OCI-LY7 (cell line): ENCODE measurements around the gene ATG4B. TPM values are rescaled to one million over a fixed set of nuclear protein-coding genes. Genes with fewer than 3 reads are reported as not detected.
"Not testable (repeated sequence)": the region's sequence is repeated elsewhere in the genome, so short reads cannot be mapped to it uniquely, and the experiment has no call there.

ENCODE experiments used
- Bru-seq: library from RNA; stranded (reverse); fragments of 400-500 nt; gene quantifications from one replicate; lab custom pipeline; 2021; lab: Mats Ljungman, UMichigan
- BruChase-seq, 2 experiments: library from RNA; stranded (reverse); fragments of 400-500 nt; gene quantifications; one replicate each; lab custom pipeline; 2021; lab: Mats Ljungman, UMichigan
- BruUV-seq: library from RNA; stranded (reverse); fragments of 400-500 nt; replicated peaks from 2 replicates; lab custom pipeline; 2021; lab: Mats Ljungman, UMichigan
- CTCF ChIA-PET: fragments of 300-600 bp; sonication (Branson Sonifier 250); formaldehyde crosslinking; loops from one replicate; lab custom pipeline; 2022; ENCODE audit warnings: antibody characterized with exemption; ENCODE audit not compliant: unreplicated experiment; lab: Charles Lee
- POLR2A ChIA-PET: fragments of 300-600 bp; sonication (Branson Sonifier 250); formaldehyde crosslinking; loops from one replicate; lab custom pipeline; 2022; ENCODE audit warnings: antibody characterized with exemption; lab: Charles Lee
- DNase-seq: peaks from one replicate; pipeline ENCODE4 v3.0.0-alpha.2; 2015; ENCODE audit warnings: low spot score
- H2AFZ ChIP-seq: fragments of 200-600 bp; sonication (generic), shearing (Covaris generic); 2 replicates; pipeline ENCODE4 v1.6.1; 2014; ENCODE audit warnings: mild to moderate bottlenecking, antibody characterized with exemption, low read length, moderate library complexity
- H3K27ac ChIP-seq: fragments of 200-600 bp; sonication (generic); 2 replicates; pipeline ENCODE4 v1.5.1; 2014; ENCODE audit warnings: mixed run types, low read depth, mild to moderate bottlenecking, moderate library complexity, low read length, inconsistent platforms; ENCODE audit not compliant: poor library complexity, severe bottlenecking
- H3K36me3 ChIP-seq: fragments of 200-600 bp; sonication (generic); 2 replicates; pipeline ENCODE4 v1.6.1; 2014; ENCODE audit warnings: mild to moderate bottlenecking, antibody characterized with exemption, low read length, moderate library complexity, mixed read lengths; ENCODE audit not compliant: insufficient read depth
- H3K4me1 ChIP-seq: fragments of 200-600 bp; sonication (generic); 2 replicates; pipeline ENCODE4 v1.5.1; 2014; ENCODE audit warnings: mild to moderate bottlenecking, low read length; ENCODE audit not compliant: insufficient read depth, poor library complexity, severe bottlenecking
- H3K4me2 ChIP-seq: fragments of 200-600 bp; sonication (generic); 2 replicates; pipeline ENCODE4 v1.6.1; 2014; ENCODE audit warnings: mild to moderate bottlenecking, low read length
- H3K4me3 ChIP-seq: fragments of 200-600 bp; sonication (generic); 2 replicates; pipeline ENCODE4 v1.5.1; 2014; ENCODE audit warnings: mild to moderate bottlenecking, low read depth, low read length; ENCODE audit not compliant: poor library complexity, severe bottlenecking
- H3K79me2 ChIP-seq: fragments of 200-600 bp; sonication (generic); 2 replicates; pipeline ENCODE4 v1.6.1; 2016; ENCODE audit warnings: low read depth, mild to moderate bottlenecking, low read length, moderate library complexity, mixed read lengths; ENCODE audit not compliant: insufficient read depth
- H3K9me2 ChIP-seq: fragments of 200-600 bp; sonication (generic); 2 replicates; pipeline ENCODE4 v1.6.1; 2016; ENCODE audit warnings: mild to moderate bottlenecking, low read length, mixed read lengths; ENCODE audit not compliant: insufficient read depth
- H3K9me3 ChIP-seq: fragments of 200-600 bp; sonication (generic); 2 replicates; pipeline ENCODE4 v1.6.1; 2014; ENCODE audit warnings: mild to moderate bottlenecking, mixed run types, low read length, mixed read lengths
- H4K20me1 ChIP-seq: fragments of 200-600 bp; sonication (generic); 2 replicates; pipeline ENCODE4 v1.6.1; 2014; ENCODE audit warnings: mild to moderate bottlenecking, antibody characterized with exemption, low read length, moderate library complexity, mixed read lengths; ENCODE audit not compliant: insufficient read depth
- EZH2phosphoT487 ChIP-seq: fragments of 200-600 bp; sonication (generic); IDR thresholded peaks from 2 replicates; pipeline ENCODE4 v1.6.1; 2018; ENCODE audit warnings: low read depth, borderline replicate concordance, mild to moderate bottlenecking, mixed run types, antibody characterized with exemption, low read length, moderate library complexity, mixed read lengths
- intact Hi-C: fragments of 100-400 bp; cut with micrococcal nuclease; formaldehyde crosslinking; loops from one replicate; pipeline ENCODE4 v1.10.0; 2022; ENCODE audit not compliant: unreplicated experiment
- long read RNA-seq: library from polyadenylated mRNA; stranded (forward); transcript quantifications from one replicate; pipeline ENCODE4 v2.0.0, GENCODE V29; 2022
- total RNA-seq, 2 experiments: library from RNA; depleted of rRNA in 1 of 2; stranded (reverse); fragments of >200 nt in 1 of 2; shearing (Covaris generic) in 1 of 2; gene quantifications; 2 replicates each; pipeline ENCODE4 v1.2.3, GENCODE V29; 2014 to 2022
- TF ChIP-seq, protein P1 (sequence below): fragments of 200-600 bp; sonication (generic); conservative IDR thresholded peaks from 2 replicates; pipeline ENCODE4 v1.5.1; 2014; ENCODE audit warnings: mild to moderate bottlenecking, antibody characterized with exemption, low read length, moderate library complexity, mixed read lengths

ATG4B gene
- total RNA-seq (2014; rRNA removed; shearing (Covaris generic)) (72.4 and 78.0 TPM in 2 replicates), total RNA-seq (2022) (133 and 152 TPM in 2 replicates), Bru-seq, nascent RNA (percentile 71 among the genes with signal in this experiment), BruChase-seq, experiment 1, labeled RNA remaining after a 6-hour chase (percentile 85 among the genes with signal in this experiment), BruChase-seq, experiment 2, labeled RNA remaining after a 2-hour chase (percentile 82 among the genes with signal in this experiment)
- long read RNA-seq, transcript ATG4B-205 (13 exons, 2,878 nt): major isoform, 67 of 204 reads
- long read RNA-seq, transcript ATG4B-220 (13 exons, 2,414 nt): minor isoform, 8 of 204 reads
- long read RNA-seq, partial matches to known transcripts: 41 of 204 reads
- long read RNA-seq, other reads (novel, unspliced or antisense): 79 of 204 reads

DNA sequence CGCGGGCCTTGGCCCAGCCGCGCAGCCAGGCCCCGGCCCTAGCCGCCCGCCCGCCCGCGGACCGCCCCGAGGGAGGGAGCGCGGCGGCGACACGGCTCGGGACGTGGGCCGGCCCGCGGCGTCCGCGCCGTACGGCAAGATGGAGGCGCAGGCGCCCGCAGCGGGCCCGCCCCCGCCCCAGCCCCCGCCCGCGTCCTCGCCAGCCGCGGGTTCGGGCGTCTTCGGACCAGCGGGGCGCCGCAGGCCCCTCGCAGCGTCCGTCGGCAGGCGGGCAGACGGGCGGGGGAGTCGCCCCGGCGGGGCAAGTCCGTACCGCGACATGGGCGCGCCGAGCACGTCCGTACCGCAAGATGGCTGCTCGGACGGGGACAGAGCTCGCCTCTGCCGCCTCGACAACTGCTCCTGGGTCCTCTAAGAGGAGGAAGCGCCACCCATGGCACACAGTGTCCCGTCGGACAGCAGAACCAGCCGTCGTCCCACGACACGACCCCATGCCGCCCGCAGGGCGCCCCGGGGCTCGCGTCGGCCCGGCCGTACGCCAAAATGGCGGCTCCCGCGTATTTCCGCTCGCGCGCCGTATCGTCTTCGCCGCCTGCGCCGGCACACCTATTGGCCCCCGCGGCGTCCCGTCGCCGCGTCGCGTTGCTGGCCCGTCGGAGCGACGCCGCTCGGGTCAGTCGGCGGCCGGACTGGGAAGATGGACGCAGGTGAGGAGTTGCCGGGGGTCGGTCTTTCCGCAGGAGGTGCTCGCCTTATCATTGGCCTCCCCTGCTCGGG lies at the start of gene ATG4B, which contains the start of gene THAP4:
TSS of gene ATG4B (plus strand) at position 676 of the 777 bp plus-strand sequence. CDS start at position 698, 22 bp downstream.
TSS of gene THAP4 (minus strand) at position 141 of the 777 bp plus-strand sequence. CDS start 141 bp downstream, outside the sequence.
- intact Hi-C loops: loop anchor here (10.0 kb wide), 1 partner anchor 282 kb away; the partner anchor contains the start of gene FARP2
- Histone ChIP-seq H3K4me2 (peak within 1 kb of the TSS; percentile 76), H3K9me2 (no peaks in the 10 kb centered on the region), H3K9me3 (peaks cover 23% of the 10 kb centered on the region), H4K20me1 (0 out of 2 replicates have a peak, but pooled peaks cover 4% of the 10 kb centered on the region), H3K4me3 (peak within 1 kb of the TSS; percentile 89), H3K27ac (peak within 1 kb of the TSS; percentile 75), H3K4me1 (peaks cover 25% of the 10 kb centered on the region), H2AFZ (peak within 1 kb of the TSS; percentile 77), H3K79me2 (peaks cover 68% of the 10 kb centered on the region), H3K36me3 (peaks cover 58% of the 10 kb centered on the region)
- CTCF ChIA-PET: interaction anchor here (0.6 to 1.1 kb wide), 2 partner anchors 12 to 103 kb away, joined by 3 read pairs; no protein-coding TSS in a partner anchor
- TF ChIP-seq, protein P1, sequence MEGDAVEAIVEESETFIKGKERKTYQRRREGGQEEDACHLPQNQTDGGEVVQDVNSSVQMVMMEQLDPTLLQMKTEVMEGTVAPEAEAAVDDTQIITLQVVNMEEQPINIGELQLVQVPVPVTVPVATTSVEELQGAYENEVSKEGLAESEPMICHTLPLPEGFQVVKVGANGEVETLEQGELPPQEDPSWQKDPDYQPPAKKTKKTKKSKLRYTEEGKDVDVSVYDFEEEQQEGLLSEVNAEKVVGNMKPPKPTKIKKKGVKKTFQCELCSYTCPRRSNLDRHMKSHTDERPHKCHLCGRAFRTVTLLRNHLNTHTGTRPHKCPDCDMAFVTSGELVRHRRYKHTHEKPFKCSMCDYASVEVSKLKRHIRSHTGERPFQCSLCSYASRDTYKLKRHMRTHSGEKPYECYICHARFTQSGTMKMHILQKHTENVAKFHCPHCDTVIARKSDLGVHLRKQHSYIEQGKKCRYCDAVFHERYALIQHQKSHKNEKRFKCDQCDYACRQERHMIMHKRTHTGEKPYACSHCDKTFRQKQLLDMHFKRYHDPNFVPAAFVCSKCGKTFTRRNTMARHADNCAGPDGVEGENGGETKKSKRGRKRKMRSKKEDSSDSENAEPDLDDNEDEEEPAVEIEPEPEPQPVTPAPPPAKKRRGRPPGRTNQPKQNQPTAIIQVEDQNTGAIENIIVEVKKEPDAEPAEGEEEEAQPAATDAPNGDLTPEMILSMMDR: no peak
- TF ChIP-seq EZH2phosphoT487: no peak
- POLR2A ChIA-PET: interaction anchor here (1.7 kb wide), 1 partner anchor 49 kb away, joined by 7 read pairs; the partner anchor contains the start of gene DTYMK
- no TSS peak for BruUV-seq
- peak; percentile 89 for DNase-seq

DNA sequence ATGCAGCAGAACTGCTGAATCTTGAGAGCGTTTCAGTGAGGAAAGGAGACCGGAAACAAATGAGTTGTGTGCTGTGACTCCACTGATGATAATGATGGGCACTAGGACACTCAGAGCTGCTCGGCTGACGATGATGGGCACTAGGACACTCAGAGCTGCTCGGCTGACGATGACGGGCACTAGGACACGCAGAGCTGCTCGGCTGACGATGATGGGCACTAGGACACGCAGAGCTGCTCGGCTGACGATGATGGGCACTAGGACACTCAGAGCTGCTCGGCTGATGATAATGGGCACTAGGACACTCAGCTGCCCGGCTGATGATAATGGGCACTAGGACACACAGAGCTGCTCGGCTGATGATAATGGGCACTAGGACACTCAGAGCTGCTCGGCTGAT lies 47.6 kb upstream of the ATG4B start:
- peaks cover 23% of the 10 kb centered on the region for H3K9me3 ChIP-seq
- CTCF ChIA-PET: interaction anchor here (0.6 to 0.7 kb wide), 2 partner anchors 10 to 90 kb away, joined by 3 to 4 read pairs; no protein-coding TSS in a partner anchor
- H3K4me3 ChIP-seq, H3K9me2 ChIP-seq, H4K20me1 ChIP-seq, H3K79me2 ChIP-seq, H3K4me2 ChIP-seq, H2AFZ ChIP-seq, intact Hi-C loops, DNase-seq, H3K27ac ChIP-seq, BruUV-seq, H3K4me1 ChIP-seq: not testable (repeated sequence)
- POLR2A ChIA-PET: interaction anchor here (0.6 kb wide), 1 partner anchor 104 kb away, joined by 3 read pairs; no protein-coding TSS in a partner anchor
- H3K36me3 ChIP-seq: peaks cover 64% of the 10 kb centered on the region

DNA sequence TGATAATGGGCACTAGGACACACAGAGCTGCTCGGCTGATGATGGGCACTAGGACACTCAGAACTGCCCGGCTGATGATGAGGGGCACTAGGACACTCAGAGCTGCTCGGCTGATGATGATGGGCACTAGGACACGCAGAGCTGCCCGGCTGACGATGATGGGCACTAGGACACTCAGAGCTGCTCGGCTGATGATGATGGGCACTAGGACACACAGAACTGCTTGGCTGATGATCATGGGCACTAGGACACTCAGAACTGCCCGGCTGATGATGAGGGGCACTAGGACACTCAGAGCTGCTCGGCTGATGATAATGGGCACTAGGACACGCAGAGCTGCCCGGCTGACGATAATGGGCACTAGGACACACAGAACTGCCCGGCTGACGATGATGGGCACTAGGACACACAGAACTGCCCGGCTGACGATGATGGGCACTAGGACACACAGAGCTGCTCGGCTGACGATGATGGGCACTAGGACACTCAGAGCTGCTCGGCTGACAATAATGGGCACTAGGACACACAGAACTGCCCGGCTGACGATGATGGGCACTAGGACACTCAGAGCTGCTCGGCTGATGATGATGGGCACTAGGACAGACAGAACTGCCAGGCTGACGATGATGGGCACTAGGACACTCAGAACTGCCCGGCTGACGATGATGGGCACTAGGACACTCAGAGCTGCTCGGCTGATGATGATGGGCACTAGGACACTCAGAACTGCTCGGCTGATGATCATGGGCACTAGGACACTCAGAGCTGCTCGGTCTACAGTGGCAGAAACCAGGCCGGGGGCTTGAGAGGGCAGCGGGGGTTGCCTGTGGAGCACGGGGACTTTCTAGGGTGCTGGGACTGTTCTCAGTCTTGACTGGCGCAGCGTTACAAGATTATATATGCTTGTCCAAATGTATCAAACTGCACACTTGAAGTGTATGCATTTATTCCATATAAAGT lies 46.7 kb upstream of the ATG4B start:
- H3K79me2 ChIP-seq, H3K4me1 ChIP-seq, H3K4me2 ChIP-seq, H4K20me1 ChIP-seq, H3K9me2 ChIP-seq, BruUV-seq, H3K27ac ChIP-seq, intact Hi-C loops, H3K4me3 ChIP-seq, H2AFZ ChIP-seq, DNase-seq: not testable (repeated sequence)
- Histone ChIP-seq H3K36me3 (peaks cover 59% of the 10 kb centered on the region), H3K9me3 (peaks cover 20% of the 10 kb centered on the region)
- CTCF ChIA-PET: interaction anchor here (0.6 to 0.7 kb wide), 2 partner anchors 9 to 89 kb away, joined by 3 to 4 read pairs; no protein-coding TSS in a partner anchor
- POLR2A ChIA-PET: interaction anchor here (0.6 kb wide), 1 partner anchor 11 kb away, joined by 3 read pairs; no protein-coding TSS in a partner anchor
